ENCODE data around the gene OR6Q1.
"Not testable (repeated sequence)": the region's sequence is repeated elsewhere in the genome, so short reads cannot be mapped to it uniquely, and the experiment has no call there.

The OR6Q1 gene, protein sequence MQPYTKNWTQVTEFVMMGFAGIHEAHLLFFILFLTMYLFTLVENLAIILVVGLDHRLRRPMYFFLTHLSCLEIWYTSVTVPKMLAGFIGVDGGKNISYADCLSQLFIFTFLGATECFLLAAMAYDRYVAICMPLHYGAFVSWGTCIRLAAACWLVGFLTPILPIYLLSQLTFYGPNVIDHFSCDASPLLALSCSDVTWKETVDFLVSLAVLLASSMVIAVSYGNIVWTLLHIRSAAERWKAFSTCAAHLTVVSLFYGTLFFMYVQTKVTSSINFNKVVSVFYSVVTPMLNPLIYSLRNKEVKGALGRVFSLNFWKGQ

GRCh38 chr11:58030653-58031052, at the start of gene OR6Q1:
Gene OR6Q1, plus strand, starts transcription at chr11:58030953. Its CDS starts 0 bp downstream, at chr11:58030953.
- no peak for DNase-seq (ENCODE audit: low spot score)
- TF ChIP-seq CTCF (IDR thresholded peaks at IDR 0.05; ENCODE audit: extremely low read depth, missing control alignments), result no peak

- DNase-seq (ENCODE audit: low spot score), result no peak
- TF ChIP-seq CTCF (IDR thresholded peaks at IDR 0.05; ENCODE audit: extremely low read depth, missing control alignments), result no peak
Measured at GRCh38 chr11:57981536-57981935, 49.2 kb upstream of the OR6Q1 start.

DNA sequence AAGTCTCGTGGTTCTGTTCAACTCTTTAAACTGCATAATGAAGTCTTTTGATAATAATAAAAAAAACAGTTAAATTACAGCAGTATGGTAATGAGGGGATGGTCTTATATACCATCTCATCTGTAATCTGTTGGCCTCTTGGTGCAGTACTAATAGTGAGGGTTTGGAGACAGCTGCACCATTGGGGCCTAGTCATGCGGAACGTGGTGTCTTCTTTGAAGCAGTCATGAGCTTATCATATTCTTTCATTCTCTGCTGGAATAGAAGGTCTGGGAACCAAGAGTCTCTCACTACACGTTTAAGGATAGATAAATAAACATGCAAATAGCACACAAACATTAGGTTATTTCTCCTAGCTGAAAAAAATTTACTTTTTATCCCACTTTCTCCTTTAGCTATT, 48.0 kb upstream of the OR6Q1 start:
- TF ChIP-seq CTCF (IDR thresholded peaks at IDR 0.05; ENCODE audit: extremely low read depth, missing control alignments), result no peak
- DNase-seq (ENCODE audit: low spot score), result no peak

DNA sequence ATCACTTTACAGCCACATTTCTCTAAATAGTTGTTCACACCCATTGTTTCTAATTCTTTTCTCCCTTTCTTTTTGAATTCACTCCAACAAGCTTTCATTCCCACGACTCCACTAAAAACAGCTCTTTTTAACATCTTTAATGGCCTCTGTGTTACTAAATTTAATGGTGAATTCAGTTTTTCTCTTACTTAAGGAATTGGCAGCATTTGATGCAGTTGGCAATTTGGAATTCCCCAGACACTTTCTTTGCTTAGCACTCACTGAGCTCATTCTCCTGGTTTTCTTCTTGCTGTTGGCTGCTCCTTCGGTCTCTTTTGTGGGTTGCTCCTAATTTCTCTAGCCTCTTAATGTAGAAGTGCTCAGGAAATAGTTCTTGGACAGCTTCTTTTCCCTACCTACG, 47.6 kb upstream of the OR6Q1 start:
- no peak for TF ChIP-seq CTCF (IDR thresholded peaks at IDR 0.05; ENCODE audit: extremely low read depth, missing control alignments)
- no peak for DNase-seq (ENCODE audit: low spot score)

DNA sequence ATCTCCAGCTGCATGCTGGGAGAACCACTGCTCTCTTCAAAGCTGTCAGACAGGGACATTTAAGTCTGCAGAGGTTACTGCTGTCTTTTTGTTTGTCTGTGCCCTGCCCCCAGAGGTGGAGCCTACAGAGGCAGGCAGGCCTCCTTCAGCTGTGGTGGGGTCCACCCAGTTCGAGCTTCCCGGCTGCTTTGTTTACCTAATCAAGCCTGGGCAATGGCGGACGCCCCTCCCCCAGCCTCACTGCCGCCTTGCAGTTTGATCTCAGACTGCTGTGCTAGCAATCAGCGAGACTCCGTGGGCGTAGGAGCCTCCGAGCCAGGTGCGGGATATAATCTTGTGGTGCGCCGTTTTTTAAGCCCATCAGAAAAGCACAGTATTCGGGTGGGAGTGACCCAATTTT, 31.2 kb upstream of the OR6Q1 start:
- DNase-seq (ENCODE audit: low spot score), result not testable (repeated sequence)

DNA sequence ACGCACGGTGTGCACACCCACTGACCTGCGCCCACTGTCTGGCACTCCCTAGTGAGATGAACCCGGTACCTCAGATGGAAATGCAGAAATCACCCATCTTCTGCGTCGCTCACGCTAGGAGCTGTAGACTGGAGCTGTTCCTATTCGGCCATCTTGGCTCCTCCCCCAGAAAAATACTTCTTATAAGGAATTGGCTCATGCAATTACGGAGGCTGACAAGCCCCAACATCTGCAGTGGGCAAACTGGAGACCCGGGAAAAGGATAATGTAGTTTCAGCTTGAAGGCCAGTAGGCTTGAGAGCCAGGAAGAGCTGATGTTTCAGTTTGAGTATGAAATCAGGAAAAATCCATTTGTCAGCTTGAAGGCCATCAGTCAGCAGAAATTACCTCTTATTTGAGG, 30.7 kb upstream of the OR6Q1 start:
- not testable (repeated sequence) for DNase-seq (ENCODE audit: low spot score)

DNA sequence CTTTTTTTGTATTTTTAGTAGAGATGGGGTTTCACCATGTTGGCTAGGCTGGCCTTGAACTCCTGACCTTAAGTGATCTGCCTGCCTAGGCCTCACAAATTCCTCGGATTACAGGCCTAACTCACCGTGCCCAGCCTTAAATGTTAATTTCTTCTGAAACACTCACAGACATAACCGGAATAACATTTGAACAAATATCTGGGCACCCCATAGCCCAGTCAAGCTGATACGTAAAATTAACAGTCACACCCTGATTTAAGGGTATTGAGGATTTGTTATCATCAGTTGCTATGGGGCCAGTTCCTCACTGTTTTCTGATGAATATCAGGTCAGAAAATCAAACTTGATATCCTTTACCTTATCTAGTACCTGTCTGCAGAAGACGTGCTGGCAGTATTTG, 30.1 kb upstream of the OR6Q1 start:
- no peak for TF ChIP-seq CTCF (IDR thresholded peaks at IDR 0.05; ENCODE audit: extremely low read depth, missing control alignments)
- DNase-seq (ENCODE audit: low spot score), result no peak

DNA sequence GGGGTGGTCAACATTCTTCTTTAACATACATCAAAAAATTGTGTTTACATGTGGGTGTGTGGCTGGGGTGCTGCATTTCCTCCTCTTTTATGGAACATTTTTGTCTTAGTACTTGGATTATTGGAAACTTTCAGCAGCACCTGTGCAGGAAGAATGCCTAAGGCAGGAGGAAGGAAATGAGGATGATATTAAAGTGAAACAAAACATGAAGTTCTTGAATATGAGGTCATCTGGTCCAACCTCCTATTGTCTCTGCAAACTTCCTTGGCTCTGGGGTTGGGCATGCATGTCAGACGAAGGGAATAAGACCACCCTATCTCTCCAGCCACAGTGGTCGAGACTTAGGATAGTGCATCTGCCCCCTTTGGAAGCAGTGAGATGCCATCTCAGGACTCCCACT, 27.7 kb upstream of the OR6Q1 start:
- TF ChIP-seq CTCF (IDR thresholded peaks at IDR 0.05; ENCODE audit: extremely low read depth, missing control alignments), result no peak
- no peak for DNase-seq (ENCODE audit: low spot score)

All from GM20000 (cell line).